HG03378 (cell line): Measurements from ENCODE around the gene ATPAF2.

ENCODE experiments used
- ATAC-seq: cut with Tn5 transposase; IDR thresholded peaks from one replicate; pipeline ENCODE4 v1.9.1; 2021; ENCODE audit warnings: mild to moderate bottlenecking, moderate library complexity; ENCODE audit not compliant: unreplicated experiment

Gene ATPAF2

DNA sequence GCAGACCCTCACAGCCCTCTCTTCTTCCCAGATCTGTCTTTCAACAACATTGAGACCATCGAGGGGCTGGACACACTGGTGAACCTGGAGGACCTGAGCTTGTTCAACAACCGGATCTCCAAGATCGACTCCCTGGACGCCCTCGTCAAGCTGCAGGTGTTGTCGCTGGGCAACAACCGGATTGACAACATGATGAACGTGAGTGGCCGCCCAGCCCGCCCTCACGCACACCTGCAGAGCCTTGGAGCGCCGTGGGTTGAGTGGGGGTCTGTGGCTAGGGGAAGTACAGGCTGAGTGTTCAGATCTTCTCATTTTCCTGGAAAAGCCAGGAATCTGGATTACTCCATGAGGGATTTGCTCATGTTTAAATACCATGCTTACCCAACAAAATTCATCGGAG is 51.1 kb downstream of the ATPAF2 start:
- ATAC-seq: no peak

DNA sequence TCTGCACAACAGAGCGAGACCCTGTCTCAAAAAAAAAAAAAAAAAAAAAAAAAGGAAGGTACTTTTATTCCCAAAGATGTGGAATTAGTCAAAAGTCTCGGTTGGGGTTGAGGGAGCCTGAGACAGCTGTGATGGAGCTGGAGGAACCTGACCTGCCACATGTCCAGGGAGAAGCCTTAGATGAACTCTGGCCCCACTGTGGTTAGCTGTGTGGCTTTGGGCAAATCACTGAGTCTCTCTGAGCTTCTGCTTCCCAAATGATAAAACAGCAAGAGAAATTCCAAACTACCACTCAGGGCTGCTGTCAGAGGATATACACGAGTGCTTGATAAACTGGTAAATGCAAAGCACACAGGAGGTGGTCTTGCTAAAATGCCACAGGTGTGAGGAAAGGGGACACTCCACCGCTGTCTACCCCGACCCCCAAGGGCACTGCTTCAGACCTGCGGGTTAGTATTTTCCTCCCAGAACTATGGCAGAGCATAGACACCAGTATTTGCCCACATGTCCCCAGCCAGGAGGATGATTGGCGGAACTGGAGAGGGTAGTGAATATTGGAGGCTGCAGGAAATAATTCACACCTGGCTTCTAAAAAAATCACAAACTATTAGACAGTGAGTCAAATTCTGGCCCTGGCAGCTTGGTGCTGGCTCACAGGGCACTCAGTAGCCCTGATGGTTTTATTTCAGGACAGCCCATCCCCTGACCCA is 51.6 kb downstream of the ATPAF2 start:
- ATAC-seq: no peak

DNA sequence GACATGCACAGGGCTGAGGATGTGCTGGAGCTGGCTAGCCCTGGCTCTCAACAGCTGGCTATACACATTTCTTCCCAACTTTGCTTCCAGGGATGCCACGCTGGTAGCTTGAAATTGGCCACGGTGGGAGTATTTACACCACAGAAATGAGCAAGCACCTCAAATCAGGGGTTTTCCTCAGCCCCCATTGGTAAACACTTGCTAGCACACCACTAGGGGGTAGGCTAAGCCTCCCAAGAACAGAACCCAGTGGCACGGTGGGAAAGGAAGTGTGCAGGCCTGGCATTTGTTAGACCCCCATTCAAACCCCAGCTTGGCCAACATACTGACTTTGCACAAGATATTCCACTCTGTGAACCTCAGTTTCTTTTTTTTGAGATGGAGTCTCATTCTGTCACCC is 53.4 kb downstream of the ATPAF2 start:
- ATAC-seq: no peak

DNA sequence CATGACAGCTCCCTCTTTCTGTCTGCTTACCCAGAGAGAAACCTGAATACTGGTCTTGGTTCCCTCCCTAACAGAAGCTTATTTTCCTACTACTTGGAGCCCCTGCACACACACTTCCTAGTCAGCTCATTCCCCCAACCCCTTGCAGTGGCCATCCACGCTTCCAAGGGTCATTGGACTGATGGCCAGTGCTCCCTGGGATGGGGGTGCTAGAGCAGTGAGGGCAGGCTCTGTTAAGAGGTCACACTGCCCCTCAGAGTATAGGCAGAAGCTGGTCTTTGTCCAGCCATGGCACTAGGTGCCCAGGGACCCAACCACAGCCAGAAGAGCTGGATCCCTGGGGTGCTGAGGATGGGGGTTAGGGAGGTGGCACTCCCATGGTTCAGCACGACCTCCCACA is 53.8 kb downstream of the ATPAF2 start:
- no peak for ATAC-seq

DNA sequence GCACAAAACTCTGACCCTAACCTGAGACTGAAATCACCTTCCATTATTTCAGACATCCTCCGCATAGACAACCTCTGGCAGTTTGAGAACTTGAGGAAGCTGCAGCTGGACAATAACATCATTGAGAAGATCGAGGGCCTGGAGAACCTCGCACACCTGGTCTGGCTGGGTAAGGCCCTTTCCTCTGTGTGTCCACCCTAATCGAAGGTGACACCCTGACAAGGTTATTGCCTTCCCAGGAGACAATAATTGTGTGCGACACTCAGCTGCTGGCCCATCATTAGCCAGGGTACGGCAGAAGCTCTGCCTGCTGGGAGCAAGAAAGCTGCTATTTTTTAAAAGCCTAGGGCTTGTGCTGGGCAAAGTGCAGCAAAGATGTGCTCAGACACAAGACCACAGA is 55.2 kb downstream of the ATPAF2 start:
- ATAC-seq: no peak

DNA sequence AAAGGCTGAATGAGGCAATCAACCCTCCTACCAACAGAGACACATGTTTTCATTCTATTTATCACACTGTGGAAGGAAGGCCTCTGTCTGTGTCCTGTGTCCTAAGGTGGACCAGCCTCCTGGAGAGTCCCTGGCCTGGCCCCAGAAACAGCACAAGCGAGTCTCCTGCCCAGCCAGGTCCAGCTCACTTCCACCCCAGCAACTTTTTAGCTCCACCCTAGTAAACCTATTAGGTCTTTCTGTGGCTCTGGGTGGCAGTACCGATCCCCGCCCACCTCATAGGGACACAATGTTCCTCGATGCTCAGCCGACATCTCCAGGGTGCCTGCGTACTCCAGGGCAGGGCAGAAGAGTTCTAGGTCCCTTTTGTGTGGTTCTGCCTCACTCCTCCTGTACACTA is 55.6 kb downstream of the ATPAF2 start:
- ATAC-seq: no peak

DNA sequence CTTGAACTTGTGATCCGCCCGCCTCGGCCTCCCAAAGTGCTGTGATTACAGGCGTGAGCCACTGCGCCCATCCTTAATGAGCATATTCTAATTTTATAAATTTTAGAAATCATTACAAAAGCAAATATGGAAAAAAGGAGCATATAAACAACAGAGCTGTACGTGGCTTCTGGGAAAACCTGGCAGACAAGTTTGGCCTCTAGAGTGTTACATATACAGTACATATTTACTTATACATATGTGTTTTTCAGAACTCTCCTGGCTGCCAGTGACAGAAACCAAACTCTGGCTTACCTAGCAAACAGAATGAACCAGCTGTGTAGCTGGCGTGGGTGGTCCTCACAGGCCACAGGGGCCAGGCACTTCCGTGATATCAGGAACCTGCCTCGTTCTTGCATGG is 56.2 kb downstream of the ATPAF2 start:
- no peak for ATAC-seq

DNA sequence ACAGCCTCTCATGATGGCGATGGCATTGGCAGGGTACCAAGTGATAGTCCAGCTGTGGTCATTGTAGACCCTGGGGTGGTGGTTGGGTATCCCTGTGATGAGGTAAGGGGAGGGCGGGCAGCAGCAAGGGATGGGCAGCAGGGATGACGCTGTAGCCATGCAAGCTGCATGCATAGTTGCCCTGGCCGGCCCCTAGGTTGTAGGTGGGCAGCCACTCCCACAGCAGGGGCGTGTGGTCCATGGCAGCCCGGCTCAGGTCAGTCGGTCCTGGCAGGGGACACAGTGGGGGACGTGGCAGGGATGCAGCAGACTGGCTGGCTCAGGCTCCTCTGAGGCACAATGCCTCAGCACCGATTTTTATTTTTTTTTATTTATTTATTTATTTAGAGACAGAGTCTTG is 57.6 kb downstream of the ATPAF2 start:
- ATAC-seq: no peak

DNA sequence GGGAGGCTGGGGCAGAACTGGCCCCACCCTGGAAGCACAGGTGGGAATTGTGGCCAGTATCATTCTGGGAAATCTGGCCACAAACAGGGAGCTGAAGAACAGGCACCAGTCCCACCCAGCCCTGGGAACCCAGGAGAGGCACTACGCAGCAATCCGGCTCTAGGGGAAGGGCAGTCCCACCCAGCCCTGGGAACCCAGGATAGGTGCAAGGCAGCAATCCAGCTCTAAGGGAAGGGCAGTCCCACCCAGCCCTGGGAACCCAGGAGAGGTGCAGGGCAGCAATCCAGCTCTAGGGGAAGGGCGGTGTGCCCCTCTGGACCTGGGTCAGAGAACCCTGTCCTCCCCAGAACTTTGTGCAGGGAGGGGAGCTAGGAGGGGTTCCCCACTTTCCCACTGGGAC is 59.2 kb downstream of the ATPAF2 start:
- no peak for ATAC-seq

DNA sequence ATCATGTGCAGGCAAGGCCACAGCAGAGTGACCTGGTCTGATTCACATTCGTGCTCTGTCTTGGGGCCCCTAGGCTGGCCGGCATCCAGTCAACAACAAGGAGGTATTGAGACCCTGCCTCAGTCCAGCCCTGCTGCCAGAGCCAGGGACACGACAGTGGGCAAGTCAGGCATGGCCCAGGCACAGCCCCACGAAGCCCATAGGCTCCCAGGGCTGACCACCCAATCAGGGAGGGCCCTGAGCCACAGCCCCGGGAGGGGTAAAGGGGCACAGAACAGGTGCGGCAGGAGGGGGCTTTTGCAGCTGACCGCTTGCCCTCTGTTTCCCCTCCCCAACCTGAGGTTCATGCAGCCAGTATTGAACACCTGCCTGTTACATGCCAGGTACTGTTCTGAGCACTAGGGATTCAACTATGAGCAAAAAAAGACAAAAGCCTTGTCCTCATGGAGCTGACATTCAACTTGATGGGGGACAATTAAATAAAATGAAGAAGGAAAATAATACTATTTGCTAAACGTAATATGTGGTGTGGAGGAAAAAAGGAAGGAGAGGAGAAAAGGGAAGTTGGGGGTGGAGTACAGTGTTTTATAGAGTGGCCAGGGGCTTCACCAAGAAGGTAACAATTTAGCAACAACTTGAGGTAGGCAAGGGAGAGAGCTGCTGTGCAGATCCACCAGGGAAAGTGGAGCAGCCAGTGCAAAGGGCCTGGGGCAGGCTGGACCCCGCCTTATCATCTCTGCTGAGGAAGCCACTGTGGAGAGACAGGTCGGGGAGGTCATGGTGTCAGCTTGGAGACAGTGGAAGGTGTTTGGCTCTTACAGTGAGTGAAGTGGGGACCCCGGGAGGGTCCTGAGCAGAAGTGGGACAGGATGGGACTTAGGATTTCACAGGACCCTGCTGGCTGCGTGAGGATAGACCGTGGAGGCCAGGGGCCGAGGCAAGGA is 60.2 kb downstream of the ATPAF2 start:
- ATAC-seq: no peak

DNA sequence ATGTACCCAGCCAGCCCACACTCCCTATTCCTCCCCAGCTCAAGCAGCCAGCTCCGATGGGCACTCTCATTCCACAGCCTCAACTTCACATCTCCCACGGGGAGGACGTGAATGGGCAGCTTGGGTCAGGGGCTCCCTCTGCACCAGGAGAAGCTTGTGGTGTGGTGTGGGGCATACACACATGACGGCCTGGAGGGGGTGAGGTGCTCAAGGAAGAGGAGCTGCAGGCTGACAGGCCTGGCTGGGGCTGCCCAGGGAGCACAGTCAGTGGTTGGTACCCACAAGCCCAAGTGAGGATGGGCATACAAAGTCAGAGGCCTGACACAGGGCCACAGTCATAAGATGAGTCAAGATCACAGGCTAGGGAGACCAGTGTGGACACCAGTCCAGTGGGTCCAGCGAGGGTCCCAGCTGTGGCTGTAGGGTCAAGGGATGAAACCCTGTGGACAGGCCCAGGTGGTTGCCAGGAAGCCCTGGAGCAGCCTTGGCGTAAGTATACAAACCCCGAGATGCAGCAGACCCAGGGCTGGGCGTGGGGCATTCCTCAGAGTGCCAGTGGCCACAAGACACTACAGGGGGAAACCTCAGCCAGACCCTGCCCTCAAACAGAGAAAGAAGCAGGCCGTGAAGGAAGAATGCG is 61.9 kb downstream of the ATPAF2 start:
- ATAC-seq: no peak

DNA sequence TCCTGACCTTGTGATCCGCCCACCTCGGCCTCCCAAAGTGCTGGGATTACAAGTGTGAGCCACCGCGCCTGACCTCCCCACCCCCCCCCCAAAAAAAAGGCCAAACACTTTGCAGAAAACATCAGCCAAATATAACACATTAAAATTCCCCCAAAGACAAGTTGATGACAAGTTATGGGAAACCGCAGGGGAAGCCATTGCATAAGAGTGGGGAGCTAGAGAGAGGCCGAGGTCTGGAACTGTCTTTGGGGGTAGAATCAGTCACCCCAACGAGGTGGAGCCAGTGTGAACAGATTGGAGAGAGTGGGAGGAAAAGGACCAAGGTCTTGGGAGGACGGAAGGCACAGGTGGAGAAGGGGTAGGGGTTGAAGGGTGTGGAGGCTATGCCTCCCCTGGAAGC is 63.5 kb downstream of the ATPAF2 start:
- ATAC-seq: no peak

DNA sequence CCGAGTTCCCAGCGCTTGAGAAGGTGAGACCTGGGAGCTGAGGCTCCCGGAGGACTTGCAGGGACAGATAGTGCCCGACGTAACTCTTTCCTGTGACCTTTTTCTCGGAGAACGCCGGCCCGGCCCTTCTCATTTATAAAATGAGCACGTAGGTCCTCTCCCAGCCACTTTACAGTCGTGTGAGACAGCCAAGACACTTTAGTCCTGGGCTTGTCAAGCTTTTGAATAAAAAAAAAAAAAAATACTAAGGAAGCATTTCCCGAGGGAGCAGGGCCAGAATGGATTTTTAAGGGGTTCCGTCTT is 66.1 kb downstream of the ATPAF2 start:
- no peak for ATAC-seq

DNA sequence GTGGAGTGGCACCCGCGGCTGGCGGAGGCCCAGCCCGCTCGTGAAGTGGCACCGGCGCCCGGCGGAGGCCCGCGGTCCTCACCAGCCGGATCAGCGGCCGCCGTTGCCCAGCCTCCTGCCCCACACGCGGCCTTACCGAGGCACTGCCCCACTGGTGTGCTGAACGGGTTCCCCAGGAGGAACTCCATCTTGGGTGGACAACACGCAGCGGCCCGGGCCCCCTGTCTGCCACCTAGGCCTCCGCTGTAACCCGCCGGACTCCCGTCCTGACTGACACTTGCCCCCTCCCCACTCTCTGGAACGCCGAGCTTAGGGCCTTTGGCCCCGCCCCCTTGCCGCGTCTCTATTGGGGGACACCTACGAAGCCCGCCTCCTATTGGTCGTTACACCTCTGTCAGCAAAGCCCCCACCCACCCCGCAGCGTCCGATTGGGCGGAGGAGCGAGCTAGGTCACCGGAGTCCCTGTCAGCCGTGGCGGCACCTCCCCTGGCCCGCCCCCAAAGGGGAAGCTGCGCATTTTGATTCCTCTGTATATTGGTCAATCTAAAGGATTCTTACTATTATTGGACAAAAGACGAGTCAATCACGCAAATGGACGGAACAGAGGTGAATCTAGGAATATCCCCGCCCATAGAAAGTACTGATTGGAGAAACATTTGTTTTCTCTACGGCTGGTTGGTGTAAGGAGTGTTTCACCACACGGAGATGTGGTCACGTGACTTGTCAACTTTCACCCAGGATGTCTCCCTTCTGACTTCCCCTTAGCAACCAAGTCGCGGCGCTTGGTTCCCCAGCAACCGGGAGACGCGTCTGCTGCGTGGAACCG is 66.6 kb downstream of the ATPAF2 start, which contains the start of the genes DRC3 and TOM1L2:
TSS of gene DRC3 (plus strand) at position 737 of the 826 bp plus-strand sequence. CDS start 4,737 bp downstream, outside the sequence.
TSS of gene TOM1L2 (minus strand) at position 275 of the 826 bp plus-strand sequence. CDS start at position 188, 87 bp downstream.
- ATAC-seq: peak; percentile 93

DNA sequence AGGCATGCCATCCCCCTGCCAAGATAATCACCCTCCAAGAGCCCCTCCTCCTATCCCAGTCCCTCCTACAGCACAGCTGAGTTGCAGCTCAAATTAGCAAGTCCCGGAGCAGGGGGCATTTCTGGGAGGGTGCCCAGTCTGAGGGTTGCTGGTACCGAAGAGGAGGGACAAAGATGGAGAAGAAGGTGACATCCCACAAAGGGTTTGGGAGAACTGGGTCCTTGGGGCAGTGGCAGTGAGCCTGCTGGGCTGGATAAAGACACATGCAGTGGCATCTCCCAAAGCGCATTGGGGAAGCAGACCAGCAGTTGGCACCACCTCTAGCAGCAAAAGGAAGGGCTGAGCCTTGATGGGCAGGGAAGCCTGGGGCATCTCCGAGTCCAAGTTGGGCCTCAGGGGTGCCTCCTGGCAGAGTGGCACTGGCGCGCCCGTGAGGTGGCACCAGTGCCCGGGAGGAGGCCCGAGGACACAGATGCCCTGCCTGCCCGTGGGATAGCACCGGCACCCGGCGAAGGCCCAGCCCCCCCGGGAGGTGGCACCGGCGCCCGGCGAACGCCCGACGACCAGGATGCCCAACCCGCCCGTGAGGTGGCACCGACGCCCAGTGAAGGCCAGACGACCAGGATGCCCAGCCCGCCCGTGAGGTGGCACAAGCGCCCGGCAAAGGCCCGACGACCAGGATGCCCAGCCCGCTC is 67.4 kb downstream of the ATPAF2 start:
- no peak for ATAC-seq

DNA sequence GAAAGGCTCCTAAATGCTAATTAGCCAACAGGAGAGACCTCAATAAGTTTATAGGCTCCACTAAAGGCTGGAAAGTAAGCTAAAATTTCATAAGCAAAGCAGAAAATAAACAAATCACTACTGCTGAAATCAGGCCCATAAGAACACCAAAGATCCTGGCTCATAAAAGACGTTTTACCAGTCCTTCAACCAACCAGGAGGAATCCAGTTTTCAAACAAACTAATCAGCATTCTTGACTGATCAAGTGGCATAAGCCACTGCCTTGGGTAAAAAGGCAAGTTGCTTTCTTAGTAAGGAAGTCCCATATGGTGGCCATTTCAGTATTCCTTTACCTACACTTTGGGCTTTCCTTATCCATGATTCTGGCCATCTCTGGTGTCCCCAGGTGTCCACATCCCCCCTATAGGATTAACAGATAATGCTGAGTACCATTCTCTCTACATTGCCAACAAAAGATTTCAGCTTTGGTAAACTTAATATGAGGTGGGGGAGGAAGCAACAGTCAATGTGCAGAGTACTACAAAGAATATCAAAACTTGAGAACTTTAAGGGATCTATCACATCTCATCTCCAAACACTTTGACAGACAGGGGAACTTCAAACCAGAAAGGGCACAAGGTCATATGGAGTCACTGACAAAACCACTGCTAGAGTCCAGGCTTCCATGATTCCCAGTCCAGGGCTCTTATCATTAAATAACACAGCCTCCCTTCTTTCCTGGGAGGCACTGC is 68.1 kb downstream of the ATPAF2 start:
- ATAC-seq: no peak
